Natural killer cell (primary cell): ENCODE measurements around the gene PHAF1. TPM values are rescaled to one million over a fixed set of nuclear protein-coding genes. Genes with fewer than 3 reads are reported as not detected.

Experiments
- ATAC-seq, 3 donors: fragments of 150-1000 bp in 2 of 3; fragments of 200-7000 bp in 1 of 3; cut with Tn5 transposase; 1 replicate in 1 of 3; 2 replicates in 2 of 3; pipeline ENCODE4 v1.10.0; 2021; ENCODE audit warnings: mild to moderate bottlenecking in 2 of 3, moderate library complexity in 2 of 3
- DNase-seq, 2 donors: peaks; one replicate each; pipeline versions ENCODE4 v3.0.0 to v3.0.0-alpha.2; 2013 to 2021; ENCODE audit warnings: mixed read lengths in 1 of 2
- H3K27ac ChIP-seq: one replicate; pipeline ENCODE4 v1.5.1; 2013; ENCODE audit warnings: mild to moderate bottlenecking, low read length
- H3K27me3 ChIP-seq: one replicate; pipeline ENCODE4 v1.6.1; 2013; ENCODE audit warnings: low read length; ENCODE audit not compliant: control insufficient read depth, insufficient read depth
- H3K36me3 ChIP-seq: one replicate; pipeline ENCODE4 v1.6.1; 2013; ENCODE audit warnings: low read length; ENCODE audit not compliant: control insufficient read depth, insufficient read depth
- H3K4me1 ChIP-seq: one replicate; pipeline ENCODE4 v1.6.1; 2013; ENCODE audit warnings: low read length; ENCODE audit not compliant: control insufficient read depth, insufficient read depth
- H3K4me3 ChIP-seq: one replicate; pipeline ENCODE4 v1.5.1; 2013; ENCODE audit warnings: low read length
- H3K9me3 ChIP-seq: one replicate; pipeline ENCODE4 v1.6.1; 2013; ENCODE audit warnings: low read length; ENCODE audit not compliant: control insufficient read depth, insufficient read depth
- H3K27ac Mint-ChIP-seq, 2 donors: one replicate each; pipeline ENCODE4 v1.8.0; 2022; ENCODE audit warnings: mild to moderate bottlenecking in 2 of 2, mixed read lengths in 2 of 2, moderate library complexity in 1 of 2
- H3K27me3 Mint-ChIP-seq, 2 donors: one replicate each; pipeline ENCODE4 v1.8.0; 2022; ENCODE audit warnings: low read depth in 2 of 2, mixed read lengths in 2 of 2
- H3K36me3 Mint-ChIP-seq: one replicate; pipeline ENCODE4 v1.8.0; 2022; ENCODE audit warnings: mixed read lengths
- H3K4me1 Mint-ChIP-seq, 2 donors: one replicate each; pipeline ENCODE4 v1.8.0; 2022; ENCODE audit warnings: mixed read lengths in 2 of 2
- H3K4me3 Mint-ChIP-seq: one replicate; pipeline ENCODE4 v1.8.0; 2022; ENCODE audit warnings: mild to moderate bottlenecking, moderate library complexity, mixed read lengths
- H3K9me3 Mint-ChIP-seq, 2 donors: one replicate each; pipeline ENCODE4 v1.8.0; 2022; ENCODE audit warnings: mixed read lengths in 2 of 2
- WGBS: methylation state at CpG from one replicate; pipeline ENCODE4 v1.1.7; 2013; ENCODE audit warnings: missing lambda C conversion rate; ENCODE audit not compliant: insufficient coverage; 5-methylcytosine and 5-hydroxymethylcytosine counted together
- intact Hi-C: fragments of 100-400 bp; cut with micrococcal nuclease; formaldehyde crosslinking; loops from one replicate; pipeline ENCODE4 v1.14.2; 2022
- total RNA-seq, 4 donors: library from RNA; stranded (reverse); fragments of 120-200 nt in 1 of 4; gene quantifications; one replicate each; pipeline versions ENCODE4 v1.2.3 to v1.2.4, GENCODE V29; 2013 to 2022
- TF ChIP-seq, protein P1 (sequence below): fragments of 200-600 bp; IDR thresholded peaks from one replicate; pipeline ENCODE4 v1.8.0; 2022; ENCODE audit warnings: antibody characterized with exemption

The PHAF1 gene
- total RNA-seq, 3 donors from 2014 or later (not counting 1 experiment from before 2014, with no cell fraction given): 17.0 to 22.4 (median 22.0) TPM

DNA sequence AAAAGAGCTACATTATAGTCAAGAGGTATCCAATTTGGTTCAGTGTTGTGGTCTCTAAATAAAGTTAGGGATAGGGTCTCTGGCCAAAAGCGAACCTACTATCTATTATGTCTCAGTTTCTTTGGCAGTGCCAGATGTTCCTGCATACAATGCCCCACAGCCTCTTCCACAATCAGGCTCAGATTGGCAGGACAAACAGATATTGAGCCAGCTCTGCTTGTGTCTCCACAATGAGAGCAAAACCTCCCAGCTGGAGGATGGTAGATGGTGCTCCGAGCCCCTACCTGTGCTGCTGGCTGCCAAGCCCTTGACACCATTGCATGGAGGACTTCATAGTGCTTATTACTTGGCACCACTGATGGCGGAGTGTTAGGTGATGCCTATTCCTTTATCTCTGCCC lies 19.7 kb downstream of the PHAF1 start:
- no peak overlapping the region for H3K4me3 ChIP-seq
- no peaks in the 10 kb centered on the region for H3K27me3 ChIP-seq
- no peak for ATAC-seq
- H3K36me3 ChIP-seq: peaks cover 42% of the 10 kb centered on the region
- Mint-ChIP-seq H3K27me3 (no peaks in the 10 kb centered on the region), H3K4me3 (no peak overlapping the region), H3K9me3 (no peaks in the 10 kb centered on the region), H3K27ac (no peak overlapping the region), H3K4me1 (peaks cover 0 to 4% of the 10 kb centered on the region in 2 donors), H3K36me3 (no peaks in the 10 kb centered on the region)
- TF ChIP-seq, protein P1, sequence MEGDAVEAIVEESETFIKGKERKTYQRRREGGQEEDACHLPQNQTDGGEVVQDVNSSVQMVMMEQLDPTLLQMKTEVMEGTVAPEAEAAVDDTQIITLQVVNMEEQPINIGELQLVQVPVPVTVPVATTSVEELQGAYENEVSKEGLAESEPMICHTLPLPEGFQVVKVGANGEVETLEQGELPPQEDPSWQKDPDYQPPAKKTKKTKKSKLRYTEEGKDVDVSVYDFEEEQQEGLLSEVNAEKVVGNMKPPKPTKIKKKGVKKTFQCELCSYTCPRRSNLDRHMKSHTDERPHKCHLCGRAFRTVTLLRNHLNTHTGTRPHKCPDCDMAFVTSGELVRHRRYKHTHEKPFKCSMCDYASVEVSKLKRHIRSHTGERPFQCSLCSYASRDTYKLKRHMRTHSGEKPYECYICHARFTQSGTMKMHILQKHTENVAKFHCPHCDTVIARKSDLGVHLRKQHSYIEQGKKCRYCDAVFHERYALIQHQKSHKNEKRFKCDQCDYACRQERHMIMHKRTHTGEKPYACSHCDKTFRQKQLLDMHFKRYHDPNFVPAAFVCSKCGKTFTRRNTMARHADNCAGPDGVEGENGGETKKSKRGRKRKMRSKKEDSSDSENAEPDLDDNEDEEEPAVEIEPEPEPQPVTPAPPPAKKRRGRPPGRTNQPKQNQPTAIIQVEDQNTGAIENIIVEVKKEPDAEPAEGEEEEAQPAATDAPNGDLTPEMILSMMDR: no peak
- no peaks in the 10 kb centered on the region for H3K9me3 ChIP-seq
- intact Hi-C loops: no loop called here
- no peaks in the 10 kb centered on the region for H3K4me1 ChIP-seq
- WGBS: 97% methylated on average over 3 of the region's 3 CpGs
- DNase-seq: no peak
- no peak overlapping the region for H3K27ac ChIP-seq

DNA sequence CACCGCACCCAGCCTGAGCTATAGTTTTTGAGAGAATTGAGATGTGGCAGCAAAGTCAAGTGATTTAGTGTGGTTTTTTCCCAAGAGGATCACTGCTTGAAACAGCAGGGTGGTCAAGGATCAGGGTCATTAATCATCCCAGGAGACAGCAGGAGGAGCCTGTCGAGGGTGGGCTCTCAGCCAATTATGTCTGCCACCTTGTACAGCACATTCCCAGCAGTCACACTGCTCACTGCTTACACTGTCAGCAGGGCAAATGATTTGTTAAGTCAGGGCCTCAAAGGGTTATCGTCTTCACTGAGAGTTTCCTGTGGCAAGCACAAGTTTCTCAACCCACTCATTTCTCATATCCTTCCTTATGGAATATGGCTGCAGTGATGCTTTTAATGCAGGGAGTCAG lies 27.9 kb downstream of the PHAF1 start:
- no peak for ATAC-seq
- no peak overlapping the region for H3K27ac Mint-ChIP-seq
- Histone ChIP-seq H3K4me1 (no peaks in the 10 kb centered on the region), H3K4me3 (no peak overlapping the region), H3K9me3 (no peaks in the 10 kb centered on the region), H3K27me3 (no peaks in the 10 kb centered on the region), H3K27ac (no peak overlapping the region), H3K36me3 (peaks cover 69% of the 10 kb centered on the region)
- intact Hi-C loops: no loop called here
- no peaks in the 10 kb centered on the region for H3K9me3 Mint-ChIP-seq
- H3K36me3 Mint-ChIP-seq: peaks cover 22% of the 10 kb centered on the region
- no peaks in the 10 kb centered on the region for H3K27me3 Mint-ChIP-seq
- TF ChIP-seq, protein P1: no peak
- no peak overlapping the region for H3K4me3 Mint-ChIP-seq
- 65% methylated on average over 3 of the region's 3 CpGs for WGBS
- no peaks in the 10 kb centered on the region for H3K4me1 Mint-ChIP-seq
- DNase-seq: no peak

DNA sequence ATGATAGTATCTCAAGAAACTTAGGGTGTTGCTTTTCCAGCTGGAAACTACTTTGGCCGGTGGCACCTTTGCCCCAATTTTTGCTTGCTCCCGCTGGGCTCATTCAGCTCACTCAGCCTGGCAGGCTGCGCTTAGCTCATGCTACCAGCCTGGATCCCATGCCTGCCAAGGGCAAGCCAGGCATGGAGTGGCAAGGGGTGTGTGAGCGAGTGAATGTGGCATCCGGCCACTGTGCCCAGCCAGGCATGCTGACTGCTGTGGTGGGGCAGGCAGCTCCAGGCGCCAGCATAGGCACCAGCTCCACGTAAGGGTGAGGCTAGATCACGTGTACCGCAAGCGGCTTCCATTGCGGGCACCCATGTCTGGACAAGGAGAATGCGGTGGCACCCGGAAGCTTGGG lies 31.6 kb downstream of the PHAF1 start:
- no peaks in the 10 kb centered on the region for H3K9me3 ChIP-seq
- Mint-ChIP-seq H3K9me3 (no peaks in the 10 kb centered on the region), H3K27ac (no peak overlapping the region), H3K27me3 (no peaks in the 10 kb centered on the region), H3K36me3 (peaks cover 15% of the 10 kb centered on the region), H3K4me1 (no peaks in the 10 kb centered on the region), H3K4me3 (no peak overlapping the region)
- 94% methylated on average over 13 of the region's 13 CpGs for WGBS
- no peak overlapping the region for H3K4me3 ChIP-seq
- intact Hi-C loops: no loop called here
- H3K4me1 ChIP-seq: no peaks in the 10 kb centered on the region
- TF ChIP-seq, protein P1: no peak
- no peaks in the 10 kb centered on the region for H3K27me3 ChIP-seq
- H3K36me3 ChIP-seq: peaks cover 73% of the 10 kb centered on the region
- no peak for ATAC-seq
- DNase-seq: no peak
- H3K27ac ChIP-seq: no peak overlapping the region

DNA sequence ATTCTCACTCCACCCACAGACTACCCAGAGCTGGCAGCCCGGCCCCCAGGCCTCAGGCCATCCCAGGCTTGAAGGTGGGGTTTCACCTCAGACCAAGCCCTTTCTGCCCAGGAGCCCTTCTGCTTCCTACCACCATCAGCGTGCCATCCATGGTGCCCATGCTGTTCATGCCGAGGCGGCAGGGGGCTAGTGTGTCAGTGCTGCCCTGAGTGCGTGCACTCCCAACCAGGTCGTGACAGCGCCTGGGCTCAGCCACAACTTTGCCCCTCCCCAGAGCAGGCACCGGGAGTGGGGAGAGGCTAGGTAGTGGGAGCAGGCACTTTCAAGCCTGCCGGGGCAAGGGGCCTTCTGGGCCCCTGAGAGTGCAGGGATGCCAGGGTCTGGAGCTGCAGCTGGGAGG lies 32.6 kb downstream of the PHAF1 start:
- peaks cover 15% of the 10 kb centered on the region for H3K36me3 Mint-ChIP-seq
- TF ChIP-seq, protein P1: no peak

More for the DNA sequence above, 32.6 kb downstream of the PHAF1 start:
- ATAC-seq (no peak), DNase-seq (no peak)
- H3K4me3 ChIP-seq: no peak overlapping the region
- no peaks in the 10 kb centered on the region for H3K4me1 Mint-ChIP-seq
- H3K27ac ChIP-seq: no peak overlapping the region
- H3K27me3 Mint-ChIP-seq: no peaks in the 10 kb centered on the region
- no peaks in the 10 kb centered on the region for H3K27me3 ChIP-seq
- intact Hi-C loops: no loop called here
- WGBS: 97% methylated on average over 9 of the region's 9 CpGs
- no peaks in the 10 kb centered on the region for H3K4me1 ChIP-seq
- no peak overlapping the region for H3K27ac Mint-ChIP-seq
- no peaks in the 10 kb centered on the region for H3K9me3 ChIP-seq
- H3K36me3 ChIP-seq: peaks cover 76% of the 10 kb centered on the region
- no peak overlapping the region for H3K4me3 Mint-ChIP-seq
- H3K9me3 Mint-ChIP-seq: no peaks in the 10 kb centered on the region
